HG03571 (cell line): ENCODE results near the gene CCDC57.
"Not testable (repeated sequence)": the region's sequence is repeated elsewhere in the genome, so short reads cannot be mapped to it uniquely, and the experiment has no call there.

Experiments used
- ATAC-seq: cut with Tn5 transposase; IDR thresholded peaks from one replicate; pipeline ENCODE4 v1.9.1; 2021; ENCODE audit not compliant: unreplicated experiment

CCDC57 gene

DNA sequence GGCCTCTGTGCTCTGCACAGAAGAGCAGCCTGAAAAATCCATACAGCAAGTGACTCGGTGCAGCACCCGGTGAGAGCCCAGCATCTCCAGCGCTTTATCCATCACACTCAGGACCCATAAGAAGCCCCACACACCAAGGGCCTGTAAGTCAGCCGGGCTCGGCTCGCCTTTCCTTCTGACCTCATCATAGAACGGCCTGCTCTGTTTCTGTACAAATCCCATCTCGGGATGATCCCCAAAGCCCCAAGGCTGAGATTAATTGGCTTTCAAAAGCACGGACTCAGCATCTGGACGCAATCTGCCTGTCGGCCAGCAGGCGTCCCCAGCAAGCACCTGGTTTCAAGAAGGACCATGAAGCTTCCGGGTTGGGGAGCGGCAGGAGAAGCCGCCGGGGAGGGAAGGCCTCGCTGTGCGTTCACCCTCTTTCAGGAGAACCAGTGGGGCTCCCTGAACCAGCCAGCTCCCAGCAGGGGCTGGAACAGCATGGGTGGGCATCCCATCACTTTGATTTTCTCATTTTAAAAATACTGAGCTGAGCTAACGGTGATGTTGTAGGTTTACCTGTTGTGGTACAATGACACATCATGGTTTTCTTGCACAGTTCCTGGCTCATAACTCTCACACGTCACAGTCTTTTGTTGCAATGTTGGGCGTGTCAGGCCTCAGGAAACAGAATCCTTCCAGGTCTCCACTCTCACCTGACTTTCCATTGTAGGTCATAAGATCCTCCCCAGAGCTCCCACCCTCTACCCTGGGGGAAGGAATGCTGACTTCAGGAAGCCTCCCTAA is 6.7 kb downstream of the CCDC57 start:
- ATAC-seq: no peak

DNA sequence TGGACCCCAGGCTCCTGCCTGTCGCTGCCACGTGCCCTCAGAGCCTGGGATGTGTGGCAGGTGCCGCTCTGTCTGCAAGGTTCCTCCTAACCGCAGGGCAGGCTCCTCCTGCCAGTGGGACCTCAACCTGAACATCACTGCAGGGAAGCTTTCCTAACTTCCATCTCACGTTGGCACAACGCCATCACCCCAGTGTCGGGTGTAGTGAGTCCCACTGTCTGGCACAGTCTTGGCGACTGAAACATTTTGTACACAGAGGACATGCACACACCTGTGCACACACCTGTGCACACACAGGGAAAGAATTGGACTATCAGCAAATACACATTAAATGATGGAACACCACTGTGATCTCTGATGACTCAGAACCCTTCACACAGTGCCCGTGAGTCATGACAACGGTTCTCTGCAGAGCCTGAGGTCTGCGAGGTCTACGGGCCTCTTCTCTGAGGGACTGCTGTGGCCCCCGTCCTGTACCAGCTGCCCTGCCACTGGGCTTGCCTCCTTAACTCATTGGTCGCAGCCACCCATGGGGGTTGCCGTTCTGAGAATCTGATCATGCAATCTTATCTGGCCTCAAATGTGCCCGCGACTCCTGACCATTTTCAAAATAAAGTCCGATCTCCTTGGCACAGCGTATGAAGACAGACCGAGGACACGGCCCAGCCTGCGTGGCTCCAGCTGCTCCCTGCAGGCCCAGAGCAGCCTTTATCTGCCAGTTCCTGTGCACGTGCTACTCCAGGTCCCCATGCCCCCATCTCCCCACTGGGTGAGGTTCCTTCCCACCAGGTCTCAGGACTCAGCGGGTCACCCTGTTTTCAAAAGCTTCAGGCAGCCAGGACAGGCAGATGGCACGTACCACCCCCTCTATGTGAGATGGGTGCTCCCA is 7.6 kb downstream of the CCDC57 start:
- no peak for ATAC-seq

- ATAC-seq: no peak
These were observed 8.7 kb downstream of the CCDC57 start for GRCh38 chr17:82203920-82204319.

DNA sequence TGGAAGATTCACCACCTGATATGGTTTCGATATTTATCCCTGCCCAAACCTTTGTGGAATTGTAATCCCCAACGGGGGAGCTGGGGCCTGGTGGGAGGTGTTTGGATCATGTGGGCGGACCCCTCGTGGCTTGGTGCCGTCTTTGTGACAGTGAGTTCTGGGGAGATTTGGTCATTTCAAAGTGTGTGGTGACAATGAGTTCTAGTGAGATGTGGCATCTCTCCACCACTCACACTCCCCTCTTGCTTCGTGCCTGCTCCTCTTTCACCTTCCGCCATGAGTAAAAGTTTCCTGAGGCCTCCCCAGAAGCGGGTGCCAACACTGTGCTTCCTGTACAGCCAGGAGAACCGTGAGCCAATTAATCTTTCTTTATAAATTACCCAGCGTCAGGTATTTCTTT is 9.7 kb downstream of the CCDC57 start:
- ATAC-seq: no peak

- no peak for ATAC-seq
These were observed 11.1 kb downstream of the CCDC57 start for GRCh38 chr17:82201498-82201910.

DNA sequence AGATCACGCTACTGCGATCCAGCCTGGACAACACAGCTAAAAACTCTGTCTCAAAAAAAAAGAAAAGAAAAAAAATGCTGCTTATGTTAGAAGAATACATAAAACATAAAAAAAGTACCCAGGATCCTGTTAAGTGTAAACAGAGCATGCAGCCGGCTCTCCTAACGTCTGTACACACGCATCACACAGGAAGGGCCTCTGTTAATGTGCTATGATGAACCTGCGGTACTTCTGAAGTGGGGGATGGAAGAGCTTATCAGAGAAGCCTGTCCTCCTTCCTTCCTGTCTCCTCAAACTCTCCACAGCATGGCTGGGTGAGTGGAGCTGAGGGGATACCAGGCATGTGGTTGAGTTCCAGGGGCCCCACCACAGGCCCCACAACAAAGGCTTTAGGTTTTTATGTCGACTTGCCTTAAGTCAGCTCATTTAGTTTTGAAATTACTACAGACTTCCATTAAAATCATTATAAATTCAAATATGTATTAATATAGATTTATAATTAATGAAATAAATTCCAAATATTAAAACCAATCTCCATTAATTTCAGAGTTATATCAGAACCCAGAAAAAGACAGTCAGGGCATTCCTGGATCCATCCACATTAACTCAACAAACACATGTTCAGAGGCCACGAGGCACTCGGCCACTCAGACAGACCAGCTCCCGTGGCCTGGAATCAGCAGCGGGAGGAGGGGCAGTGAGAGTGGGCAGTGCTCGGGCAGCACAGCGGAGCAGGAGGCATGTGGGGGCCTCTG is 11.7 kb downstream of the CCDC57 start:
- ATAC-seq: no peak

DNA sequence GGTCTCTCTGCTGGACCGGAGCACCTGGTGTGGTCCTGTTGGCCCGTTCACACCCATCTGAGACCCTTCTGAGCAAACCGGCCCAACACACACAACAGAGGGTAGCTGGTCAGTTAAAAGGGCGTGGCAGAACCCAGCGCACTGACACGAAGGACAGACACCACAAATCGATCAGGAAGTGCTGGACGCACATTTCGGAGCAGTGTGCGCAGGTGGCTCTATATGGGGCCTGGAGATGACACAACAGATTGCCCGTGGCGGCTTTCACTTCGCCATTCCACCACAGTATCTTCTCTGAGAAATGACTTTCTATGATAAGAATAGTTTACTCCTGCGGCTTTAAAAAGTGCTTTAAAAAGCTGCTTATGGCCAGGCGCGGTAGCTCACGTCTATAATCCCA is 12.5 kb downstream of the CCDC57 start:
- no peak for ATAC-seq

- no peak for ATAC-seq
These were observed 13.1 kb downstream of the CCDC57 start for GRCh38 chr17:82199496-82199895.

DNA sequence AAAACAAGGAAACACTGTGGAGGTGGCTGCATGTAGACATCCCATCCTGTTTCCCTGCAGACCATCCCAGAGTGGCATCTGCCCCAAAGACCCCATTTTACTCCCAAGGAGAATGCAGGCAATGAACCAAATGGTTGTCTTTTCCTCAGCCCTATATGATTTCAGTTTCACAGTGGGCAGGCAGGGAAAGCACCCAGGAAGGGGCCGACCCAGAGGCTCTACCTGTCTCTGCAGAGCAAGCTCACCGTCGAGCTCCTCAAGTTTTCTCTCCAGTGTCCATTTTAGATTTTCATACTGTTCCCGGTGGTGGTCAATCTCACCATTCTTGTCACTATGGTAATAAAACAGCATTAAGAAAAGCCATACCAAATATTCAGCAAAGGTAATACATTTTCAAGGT is 14.6 kb downstream of the CCDC57 start:
- no peak for ATAC-seq

GRCh38 chr17:82195675-82196672 is 16.7 kb downstream of the CCDC57 start:
- no peak for ATAC-seq

- no peak for ATAC-seq
These were observed 17.9 kb downstream of the CCDC57 start for GRCh38 chr17:82194765-82195164.

- no peak for ATAC-seq
These were observed 19.0 kb downstream of the CCDC57 start for GRCh38 chr17:82193520-82194220.

DNA sequence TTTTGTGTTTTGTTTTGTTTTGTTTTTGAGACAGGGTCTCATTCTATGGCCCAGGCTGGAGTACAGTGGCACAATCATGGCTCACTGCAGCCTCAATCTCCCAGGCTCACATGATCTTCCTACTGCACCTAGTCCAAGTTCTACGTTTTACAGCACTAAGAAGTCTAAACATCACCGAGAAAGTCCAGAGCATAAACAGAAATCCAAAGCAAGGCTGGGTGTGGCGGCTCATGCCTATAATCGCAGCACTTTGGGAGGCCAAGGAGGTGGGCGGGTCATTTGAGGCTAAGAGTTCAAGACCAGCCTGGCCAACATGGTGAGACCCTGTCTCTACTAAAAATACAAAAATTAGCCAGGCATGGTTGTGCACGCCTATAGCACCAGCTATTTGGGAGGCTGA is 19.6 kb downstream of the CCDC57 start:
- ATAC-seq: not testable (repeated sequence)

DNA sequence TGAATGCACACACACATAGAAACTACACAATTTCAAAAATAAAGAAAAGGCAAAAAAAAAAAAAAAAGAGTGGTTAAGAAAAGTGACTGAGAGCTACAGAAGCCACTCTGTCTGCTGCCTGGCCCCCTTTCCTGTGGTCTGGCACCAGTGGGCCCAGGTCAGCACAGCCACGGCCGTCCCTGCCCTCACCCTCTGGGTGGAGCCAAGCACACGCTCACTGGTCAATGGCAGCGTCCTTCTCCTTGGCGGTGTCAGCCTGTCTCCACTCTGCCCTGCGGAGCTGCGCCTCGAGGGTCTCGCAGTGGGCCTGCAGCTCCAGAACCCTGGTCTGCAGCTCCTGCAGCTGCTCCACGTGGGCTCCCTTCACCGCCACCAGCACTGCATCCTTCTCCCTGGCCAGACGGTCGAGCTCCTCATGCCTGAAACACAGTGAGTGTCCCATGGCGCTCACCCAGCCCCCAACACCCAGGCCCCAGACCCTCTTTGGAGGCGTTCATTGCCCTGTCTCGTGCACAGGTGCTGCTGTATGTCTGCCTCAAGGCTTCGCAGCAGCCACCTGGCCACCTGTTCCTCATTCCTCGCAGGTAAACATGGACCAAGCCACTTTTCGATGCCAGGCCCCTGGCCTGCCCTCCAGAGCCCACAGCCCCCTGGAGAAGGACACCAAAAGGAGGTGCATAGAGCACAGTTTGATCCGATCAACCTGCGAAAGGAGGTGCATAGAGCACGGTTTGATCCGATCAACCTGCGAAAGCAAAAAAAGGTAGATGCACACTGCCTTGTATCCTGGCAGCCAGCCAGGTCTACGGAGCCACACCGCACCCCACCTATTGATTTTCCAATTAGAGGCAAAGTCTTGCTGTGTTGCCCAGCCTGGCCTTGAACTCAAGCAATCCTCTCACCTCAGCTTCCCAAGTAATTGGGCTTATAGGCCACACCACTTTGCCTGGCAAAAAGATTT is 24.4 kb downstream of the CCDC57 start:
- no peak for ATAC-seq

DNA sequence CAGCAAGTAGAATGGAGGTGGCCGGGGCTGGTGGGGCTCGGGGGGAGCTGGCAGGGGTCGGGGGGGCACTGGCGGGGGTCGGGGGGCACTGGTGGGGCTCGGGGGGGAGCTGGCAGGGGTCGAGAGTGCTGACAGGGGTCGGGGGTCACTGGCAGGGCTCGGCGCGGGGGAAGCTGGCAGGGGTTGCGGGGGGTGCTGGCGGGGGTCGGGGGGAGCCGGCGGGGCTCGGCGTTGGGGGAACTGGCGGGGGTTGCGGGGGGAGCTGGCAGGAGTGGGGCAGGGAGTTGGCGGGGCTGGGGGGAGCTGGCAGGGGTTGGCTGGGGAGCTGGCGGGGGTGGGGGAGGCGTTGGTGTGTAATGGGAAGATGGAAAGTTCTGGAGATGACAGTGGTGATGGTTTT is 25.1 kb downstream of the CCDC57 start:
- ATAC-seq: no peak

- ATAC-seq: no peak
These were observed 26.4 kb downstream of the CCDC57 start for GRCh38 chr17:82186221-82186620.

GRCh38 chr17:82184761-82185160 is 27.9 kb downstream of the CCDC57 start:
- ATAC-seq: no peak

GRCh38 chr17:82180776-82181528 is 31.7 kb downstream of the CCDC57 start:
- no peak for ATAC-seq
